Stimulated activated CD4-positive, alpha-beta T cell treated with anti-CD3 and anti-CD28 coated beads, Interleukin-2, amount 100 ng/mL, for 24 hours (primary cell): Measurements from ENCODE around the gene TOMM22.

Source experiments
- DNase-seq, 2 donors: peaks; one replicate each; pipeline ENCODE4 v3.0.0-alpha.2; 2020

TOMM22 gene

DNA sequence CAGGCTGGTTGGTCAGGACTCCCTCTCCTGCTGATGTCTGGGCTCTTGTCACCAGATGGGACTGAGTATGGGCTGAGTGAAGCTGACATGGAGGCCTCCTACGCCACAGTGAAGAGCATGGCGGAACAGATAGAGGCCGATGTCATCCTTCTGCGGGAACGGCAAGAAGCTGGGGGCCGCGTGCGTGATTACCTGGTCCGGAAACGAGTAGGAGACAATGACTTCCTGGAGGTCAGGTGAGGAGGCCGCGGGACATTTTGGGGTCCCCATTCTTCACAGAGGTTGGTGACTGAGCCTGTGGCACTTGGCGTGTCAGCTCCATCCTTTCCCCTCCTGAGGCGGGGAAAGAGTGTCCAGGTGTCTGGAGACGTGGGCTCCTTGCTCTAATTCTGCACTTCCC lies 34.1 kb downstream of the TOMM22 start:
- no peak for DNase-seq

DNA sequence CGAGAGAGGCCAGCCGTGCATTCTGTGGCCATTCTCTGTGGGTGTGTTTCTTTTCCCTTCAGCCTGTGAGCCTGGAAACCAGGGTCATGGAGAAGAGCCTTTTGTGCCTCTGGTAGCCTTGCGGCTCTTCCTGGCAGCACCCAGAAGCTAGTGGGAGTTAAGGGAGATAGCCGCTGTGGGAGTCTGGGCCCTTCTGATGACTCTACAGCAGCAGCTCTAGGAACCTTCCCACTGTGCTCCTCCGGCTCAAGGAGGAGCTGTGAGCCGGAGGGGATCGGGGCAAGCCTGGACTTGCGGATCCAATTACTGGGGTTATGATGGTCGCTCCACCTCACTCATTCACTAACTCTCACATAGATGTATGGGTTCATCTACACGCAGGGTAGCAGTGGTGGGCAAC lies 34.5 kb downstream of the TOMM22 start:
- no peak for DNase-seq

DNA sequence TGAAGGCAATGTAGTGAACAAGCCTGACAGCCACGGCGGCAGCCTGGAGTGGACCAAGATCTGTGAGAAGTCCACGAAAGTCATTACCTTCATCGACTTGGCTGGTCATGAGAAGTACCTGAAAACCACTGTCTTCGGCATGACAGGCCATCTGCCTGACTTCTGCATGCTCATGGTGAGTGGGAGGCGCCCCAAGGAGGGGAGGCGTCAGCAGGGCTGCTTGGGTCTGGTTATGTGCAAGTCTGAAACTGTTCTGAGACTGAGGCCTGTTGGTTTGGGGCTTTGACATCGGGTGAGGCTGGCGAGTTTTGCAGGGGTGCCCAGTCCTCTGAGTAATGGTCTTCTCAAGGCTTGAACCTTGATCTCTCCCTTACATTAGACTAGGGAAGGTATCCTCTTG lies 35.1 kb downstream of the TOMM22 start:
- DNase-seq = no peak

DNA sequence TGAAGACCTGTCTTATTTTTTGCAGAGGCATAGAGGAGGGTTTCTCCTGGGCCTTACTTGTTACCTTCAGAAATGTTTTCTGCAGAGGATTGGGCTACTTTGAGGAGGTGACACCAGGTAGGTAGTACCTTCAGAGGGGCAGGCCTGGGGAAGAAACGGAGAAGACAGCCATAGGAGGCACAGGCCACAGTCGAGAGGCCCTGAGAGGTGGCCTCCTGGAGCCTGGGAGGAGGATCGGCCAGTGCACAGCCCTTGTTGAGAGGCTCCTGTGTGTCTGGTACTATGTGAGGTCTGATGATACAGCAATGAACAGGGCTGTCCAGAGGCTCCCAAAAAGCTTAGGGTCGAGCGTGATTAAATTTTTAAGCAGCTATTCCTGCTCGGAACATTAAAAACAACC lies 35.5 kb downstream of the TOMM22 start:
- no peak for DNase-seq

DNA sequence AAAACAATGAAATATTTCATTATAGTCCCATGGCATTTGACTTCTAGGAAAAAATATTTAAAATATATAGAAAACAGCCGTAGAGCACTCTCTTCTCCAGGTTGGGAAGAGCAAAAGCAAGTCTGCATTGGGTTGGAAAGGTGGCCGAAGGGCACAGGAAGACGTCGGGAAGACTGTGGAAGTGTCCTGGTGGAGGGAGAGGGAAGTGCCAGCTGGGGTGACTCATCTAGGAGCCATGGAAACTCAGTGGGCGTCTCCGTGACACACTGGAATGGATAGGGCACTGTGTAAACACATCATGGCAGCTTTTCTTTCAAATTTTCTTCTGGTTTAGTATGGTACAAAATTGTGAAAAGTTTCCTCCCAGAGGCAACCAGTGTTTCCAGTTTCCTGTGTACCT lies 36.7 kb downstream of the TOMM22 start:
- no peak for DNase-seq

DNA sequence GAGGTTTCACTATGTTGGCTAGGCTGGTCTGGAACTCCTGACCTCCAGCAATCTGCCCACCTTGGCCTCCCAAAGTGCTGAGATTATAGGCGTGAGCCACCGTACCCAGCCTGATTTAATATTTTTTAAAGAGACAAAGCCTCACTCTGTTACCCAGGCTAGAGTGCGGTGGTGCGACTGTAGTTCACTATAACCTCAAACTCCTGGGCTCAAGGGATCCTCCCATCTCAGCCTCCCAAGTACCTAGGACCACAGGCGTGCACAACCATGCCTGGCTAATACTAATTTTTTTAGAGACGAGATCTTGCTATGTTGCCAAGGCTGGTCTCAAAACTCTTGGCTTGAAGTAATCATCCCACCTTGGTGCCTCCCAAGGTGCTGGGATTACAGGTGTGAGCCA lies 37.4 kb downstream of the TOMM22 start:
- DNase-seq = no peak

DNA sequence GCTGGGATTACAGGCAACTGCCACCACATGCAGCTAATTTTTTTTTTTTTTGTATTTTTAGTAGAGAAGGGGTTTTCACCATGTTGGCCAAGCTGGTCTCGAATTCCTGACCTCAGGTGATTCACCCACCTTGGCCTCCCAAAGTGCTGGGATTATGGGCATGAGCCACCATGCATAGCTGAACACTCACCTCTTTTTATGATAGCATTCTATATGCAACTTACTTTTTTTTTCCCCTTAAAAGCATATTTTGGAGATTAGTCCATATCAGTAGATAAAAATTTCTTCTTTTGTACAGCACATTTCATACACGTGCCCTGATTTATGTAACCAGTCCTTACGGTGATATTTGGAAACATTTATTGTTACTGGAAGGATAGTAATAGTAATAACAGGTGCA lies 38.6 kb downstream of the TOMM22 start:
- DNase-seq = no peak

DNA sequence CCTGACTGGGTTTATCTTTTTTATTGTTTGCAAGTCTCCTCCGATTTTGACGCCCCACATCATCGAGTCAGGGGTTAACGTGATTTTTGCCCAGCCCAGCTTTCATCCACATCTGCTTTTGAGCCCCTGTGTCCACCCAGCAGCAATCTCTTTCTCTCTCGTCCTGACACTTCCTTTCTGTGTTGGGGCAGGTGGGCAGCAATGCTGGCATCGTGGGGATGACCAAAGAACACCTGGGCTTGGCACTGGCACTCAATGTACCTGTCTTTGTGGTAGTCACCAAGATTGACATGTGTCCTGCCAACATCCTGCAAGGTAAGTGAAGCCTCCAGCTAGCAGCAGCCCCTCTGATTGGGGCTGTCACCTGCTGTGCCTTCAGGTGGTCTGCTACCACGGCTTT lies 39.8 kb downstream of the TOMM22 start:
- DNase-seq = no peak

DNA sequence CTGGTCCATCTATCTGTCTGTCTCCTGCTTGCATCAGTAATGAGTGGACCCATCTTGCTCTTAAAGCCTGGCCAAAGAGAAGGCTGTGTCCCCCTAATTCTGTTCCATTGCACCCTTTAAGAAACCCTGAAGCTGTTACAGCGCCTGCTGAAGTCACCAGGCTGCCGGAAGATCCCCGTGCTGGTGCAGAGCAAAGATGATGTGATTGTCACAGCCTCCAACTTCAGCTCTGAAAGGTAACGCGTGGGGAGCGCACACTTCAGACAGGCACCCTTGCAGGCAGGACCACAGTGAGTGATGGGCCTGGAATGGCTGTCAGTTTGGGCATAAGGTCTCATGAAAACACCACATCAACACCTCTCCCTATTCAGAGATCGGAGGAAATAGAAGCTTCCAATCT lies 42.4 kb downstream of the TOMM22 start:
- DNase-seq = no peak

DNA sequence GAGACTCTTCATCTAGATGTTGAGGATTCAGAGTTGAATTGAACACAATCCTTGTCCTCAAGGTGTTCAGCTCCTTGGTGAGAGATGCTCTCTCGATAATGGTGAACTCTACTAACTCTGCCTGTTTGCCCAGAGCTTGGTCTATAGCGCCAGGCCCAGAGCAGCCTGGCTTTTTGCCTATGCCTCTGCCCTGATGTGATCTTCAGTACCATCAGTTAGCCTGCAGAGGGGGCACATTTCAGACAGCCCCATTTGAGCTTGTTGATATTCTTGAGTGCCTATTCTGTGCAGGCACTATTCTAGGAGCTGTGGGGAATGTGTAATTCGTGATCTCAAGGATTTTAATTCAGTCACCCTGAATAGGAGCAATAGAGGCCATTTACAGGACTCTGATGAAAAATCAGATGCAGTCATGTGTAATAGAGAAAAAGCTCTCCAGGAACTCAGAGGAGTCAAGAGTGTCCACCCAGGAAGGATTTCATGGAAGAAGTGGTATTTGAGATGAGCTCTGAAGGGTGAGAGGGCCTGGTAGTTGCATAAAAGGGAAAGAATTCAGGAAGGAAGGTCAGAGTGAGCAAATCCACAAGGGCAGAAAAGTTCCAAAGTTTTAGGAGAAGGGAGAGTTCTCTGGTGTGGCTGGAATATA lies 43.3 kb downstream of the TOMM22 start:
- DNase-seq = no peak

DNA sequence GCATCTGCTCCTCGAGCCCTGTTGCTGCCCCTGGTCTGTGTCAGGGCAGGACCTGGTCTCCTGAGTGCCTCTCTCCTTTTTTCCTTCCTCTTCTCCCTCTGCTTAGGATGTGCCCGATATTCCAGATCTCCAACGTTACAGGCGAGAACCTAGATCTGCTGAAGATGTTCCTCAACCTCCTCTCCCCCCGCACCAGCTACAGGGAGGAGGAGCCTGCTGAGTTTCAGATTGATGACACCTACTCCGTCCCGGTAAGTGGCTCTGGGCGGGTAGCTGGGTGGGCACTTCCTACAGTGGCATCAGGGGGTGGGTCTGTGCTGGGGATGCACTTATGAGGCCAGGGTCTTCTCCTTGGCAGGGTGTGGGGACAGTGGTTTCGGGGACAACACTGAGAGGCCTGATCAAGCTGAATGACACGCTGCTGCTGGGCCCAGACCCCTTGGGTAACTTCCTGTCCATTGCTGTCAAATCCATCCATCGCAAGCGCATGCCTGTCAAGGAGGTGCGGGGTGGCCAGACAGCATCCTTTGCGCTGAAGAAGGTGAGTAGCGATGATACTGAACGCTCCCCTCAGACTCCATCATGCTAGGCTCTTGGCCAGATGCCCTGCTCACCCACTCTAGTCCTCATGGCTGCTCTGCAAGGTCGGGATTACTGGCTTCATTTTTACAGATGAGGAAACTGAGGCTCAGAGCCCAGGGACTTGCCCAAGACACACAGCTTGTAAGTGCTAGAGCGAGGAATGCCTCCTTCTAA lies 44.3 kb downstream of the TOMM22 start:
- no peak for DNase-seq

DNA sequence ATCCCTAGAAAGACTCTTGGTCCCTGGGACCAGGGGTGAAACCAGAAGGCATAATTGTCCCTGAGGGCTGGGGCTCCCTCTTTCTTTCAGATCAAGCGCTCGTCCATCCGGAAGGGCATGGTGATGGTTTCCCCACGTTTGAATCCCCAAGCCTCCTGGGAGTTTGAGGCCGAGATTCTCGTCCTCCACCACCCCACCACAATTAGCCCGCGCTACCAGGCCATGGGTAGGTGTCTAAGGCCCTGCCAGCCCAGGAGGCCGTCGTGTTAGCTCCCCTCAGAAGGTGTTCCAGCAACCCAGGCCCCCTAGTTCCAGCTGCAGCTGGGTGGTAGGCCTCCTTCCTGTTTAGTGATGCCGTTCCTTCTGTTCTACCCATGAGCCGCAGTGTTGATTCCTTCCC lies 45.4 kb downstream of the TOMM22 start:
- DNase-seq = no peak

DNA sequence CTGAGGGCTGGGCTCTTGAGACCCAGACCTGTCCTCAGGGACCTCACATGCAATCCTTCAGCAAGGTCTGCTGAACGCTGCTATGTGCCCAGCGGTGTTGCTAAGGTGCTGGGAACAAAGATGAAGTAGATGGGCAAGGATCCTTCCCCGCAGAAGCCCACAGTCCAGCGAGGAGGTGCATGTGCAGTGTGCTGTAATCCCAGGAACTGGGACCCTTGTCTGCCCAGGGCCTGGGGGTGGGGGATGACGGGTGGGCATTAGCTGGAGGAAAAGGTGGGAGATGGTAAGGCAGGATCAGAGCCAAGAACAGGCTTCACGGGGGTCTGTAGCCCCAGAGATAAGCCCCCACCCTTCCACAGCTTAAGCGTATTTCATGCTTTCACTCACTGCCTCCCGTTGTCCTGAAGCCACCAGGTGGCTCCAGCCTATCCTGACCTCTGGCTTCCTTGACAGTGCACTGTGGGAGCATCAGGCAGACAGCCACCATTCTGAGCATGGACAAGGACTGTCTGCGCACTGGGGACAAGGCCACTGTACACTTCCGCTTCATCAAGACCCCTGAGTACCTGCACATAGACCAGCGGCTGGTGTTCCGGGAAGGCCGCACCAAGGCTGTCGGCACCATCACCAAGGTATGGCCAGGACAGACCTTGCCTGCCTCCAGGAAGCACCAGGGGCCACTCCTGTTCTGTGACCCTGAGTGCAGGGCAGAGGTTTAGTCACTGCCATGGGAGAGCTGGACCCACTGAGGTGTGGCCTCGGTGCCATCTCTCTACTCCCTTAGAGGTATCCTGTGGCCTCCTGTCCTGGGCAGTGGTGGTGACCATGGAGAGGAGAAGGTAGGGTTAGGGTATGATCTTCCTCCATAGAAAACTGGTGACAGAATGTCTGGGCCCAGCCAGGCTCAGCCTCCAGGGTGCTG lies 46.0 kb downstream of the TOMM22 start:
- no peak for DNase-seq

DNA sequence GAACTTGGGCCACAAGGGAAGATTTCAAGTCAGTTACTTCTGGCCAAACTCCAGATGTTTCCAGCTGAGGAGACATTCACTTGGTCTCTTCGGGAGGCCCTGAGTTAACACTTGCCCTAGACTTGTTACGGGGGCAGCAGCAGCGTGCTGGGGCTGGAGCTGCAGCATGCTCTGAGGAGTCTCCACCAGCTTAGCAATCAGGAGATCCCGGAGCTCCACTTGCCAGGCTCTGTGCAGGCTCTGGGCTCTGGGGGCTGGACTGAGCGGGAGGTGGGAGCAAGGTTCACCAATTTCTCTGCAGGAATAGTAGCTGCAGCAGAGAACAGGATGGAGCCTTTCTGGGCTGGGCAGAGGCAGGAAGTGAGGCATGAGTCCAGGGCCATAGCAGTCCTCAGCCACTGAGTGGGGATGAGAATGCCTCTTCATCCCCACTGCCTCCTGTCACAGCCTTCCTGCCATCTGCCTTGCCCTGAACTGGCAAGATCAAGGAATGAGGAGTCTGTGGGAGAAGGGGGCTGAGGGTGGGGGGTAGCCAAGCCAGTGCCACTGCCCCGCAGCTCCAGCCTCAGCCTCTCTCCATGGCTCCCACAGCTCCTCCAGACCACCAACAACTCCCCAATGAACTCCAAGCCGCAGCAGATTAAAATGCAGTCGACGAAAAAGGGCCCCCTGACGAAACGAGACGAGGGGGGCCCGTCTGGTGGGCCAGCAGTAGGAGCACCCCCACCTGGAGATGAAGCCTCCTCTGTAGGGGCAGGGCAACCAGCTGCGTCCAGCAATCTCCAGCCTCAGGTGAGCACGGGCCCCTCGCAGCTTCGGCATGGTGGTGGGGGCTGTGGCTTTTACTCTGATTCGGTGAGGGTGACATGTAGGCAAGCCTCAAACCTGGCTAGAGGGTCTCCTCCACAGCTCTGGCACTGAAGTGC lies 47.4 kb downstream of the TOMM22 start:
- DNase-seq = no peak

DNA sequence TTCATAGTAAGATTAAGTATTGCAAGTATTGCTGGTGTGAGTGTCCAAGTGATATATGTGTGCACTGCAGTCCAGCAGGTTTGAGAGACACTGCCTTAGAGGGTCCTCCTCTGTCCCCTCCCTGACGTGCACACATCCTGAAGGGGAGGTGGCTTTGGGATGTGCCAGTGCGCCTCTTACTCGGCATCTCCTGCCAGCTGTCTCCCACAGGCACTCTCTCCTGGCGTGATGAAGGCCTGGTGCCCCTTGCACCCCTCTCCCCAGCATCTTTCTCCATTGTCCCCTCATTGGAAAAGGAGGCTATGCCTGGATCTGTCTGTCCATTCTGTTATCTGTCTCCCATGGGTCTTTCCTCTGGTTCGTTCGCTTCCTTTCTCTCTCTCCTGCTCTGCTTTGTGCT lies 48.2 kb downstream of the TOMM22 start:
- no peak for DNase-seq

DNA sequence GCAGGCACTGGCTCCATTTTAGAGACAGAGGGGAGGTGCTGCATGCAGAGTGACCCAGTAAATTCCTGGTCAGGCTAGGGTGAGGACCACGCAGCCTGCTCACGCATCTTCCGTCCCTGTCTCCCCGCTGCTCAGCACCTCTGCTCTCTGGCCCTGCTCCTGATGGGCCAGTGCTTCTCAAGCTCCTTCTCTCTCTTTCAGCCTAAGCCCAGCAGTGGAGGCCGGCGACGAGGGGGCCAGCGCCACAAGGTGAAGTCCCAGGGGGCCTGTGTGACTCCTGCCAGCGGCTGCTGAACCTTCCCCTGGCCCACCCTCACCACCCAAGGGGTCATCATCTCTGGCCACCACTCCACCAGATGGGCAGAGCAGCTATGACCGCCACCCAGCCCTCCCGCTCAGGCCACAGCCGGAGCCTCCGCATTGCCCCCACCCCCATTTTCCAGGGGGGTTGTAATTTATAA lies 48.7 kb downstream of the TOMM22 start:
- no peak for DNase-seq

DNA sequence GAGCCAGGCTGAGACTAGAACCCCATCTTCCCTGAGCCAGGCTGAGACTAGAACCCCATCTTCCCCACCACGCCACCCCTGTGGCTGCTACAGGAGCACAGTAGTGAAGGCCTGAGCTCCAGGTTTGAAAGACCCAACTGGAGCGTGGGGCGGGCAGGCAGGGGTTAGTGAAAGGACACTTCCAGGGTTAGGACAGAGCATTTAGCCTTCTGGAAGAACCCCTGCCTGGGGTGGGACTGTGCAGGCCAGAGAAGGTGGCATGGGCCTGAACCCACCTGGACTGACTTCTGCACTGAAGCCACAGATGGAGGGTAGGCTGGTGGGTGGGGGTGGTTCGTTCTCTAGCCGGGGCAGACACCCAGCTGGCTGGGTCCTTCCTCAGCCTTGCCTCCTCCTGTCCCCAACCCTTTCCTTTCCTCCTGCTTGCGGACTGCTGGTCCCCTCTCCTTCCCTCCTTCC lies 50.0 kb downstream of the TOMM22 start:
- no peak for DNase-seq

DNA sequence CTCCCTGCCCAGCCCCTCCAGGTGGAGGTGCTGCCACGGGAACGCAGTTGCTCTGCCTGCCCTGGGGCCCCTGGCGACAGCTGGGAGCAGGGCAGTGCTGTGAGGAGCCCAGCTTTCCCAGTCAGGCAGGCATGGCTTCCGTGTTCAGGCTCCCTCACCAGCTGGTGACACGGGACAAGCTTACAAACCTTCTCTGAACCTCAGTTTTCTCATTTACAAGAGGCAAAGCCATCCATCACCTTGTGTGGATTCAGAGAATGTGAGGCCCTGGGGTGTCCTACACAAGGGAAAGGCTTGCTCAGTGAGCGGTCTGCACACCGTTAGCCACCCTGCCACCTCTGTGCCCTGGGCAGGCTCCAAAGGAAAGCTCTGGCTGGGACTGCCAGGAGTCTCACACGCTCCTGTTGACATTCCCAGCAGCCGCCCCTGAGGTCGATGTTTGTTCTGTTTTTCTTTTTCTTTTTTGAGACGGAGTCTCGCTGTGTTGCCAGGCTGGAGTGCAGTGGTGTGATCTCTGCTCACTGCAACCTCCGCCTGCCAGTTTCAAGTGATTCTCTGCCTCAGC lies 50.6 kb downstream of the TOMM22 start:
- no peak for DNase-seq

DNA sequence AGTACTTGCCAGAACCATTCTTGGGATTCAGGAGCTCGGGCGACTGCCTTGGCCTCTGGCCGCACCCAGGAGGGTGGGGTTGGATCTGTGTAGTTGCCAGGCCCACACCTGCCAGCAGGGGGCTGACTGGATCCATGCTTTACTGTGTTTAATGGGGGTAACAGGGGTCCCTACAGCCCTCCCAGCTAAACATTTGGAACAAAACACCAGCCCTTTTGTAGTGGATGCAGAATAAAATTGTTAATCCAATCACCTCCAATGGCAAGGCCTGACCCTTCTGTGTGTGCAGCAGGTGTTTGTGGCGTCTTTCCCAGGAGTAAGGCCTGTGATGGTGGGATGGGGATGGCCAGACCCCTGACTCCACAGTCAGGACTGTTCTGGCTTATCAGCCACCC lies 51.6 kb downstream of the TOMM22 start:
- peak; percentile 64 for DNase-seq

DNA sequence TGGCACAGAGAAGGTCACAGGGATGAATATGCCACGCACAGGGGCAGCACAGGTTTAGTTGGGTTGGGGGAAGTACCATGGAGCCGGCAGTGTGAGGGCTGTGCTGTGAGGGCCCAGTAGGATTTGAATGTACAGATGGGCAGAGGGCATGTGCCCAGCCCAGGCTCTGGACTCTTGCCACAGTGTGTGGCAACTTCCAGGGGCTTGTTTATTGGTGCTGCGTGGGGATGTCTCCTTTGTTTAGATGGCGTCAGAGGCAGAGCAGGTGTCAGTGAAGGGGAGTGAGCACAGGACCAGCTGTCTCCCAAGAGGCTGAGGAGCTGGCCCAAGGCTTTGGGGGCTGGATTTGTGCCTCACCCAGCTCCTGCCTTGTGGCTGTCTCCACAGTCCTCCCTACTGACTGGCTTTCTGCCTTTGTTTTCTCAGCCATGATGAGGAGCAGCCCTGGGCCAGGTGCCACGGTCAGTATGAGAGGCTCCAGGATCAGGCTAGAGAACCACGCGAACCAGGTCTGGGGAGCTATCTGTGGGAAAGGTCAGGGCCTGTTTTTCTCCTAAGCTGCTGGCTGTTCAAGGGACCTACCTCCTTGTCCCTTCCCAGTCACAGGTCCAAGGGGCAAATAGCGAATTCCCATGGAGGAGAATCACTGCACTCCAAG lies 52.1 kb downstream of the TOMM22 start:
- DNase-seq = no peak

DNA sequence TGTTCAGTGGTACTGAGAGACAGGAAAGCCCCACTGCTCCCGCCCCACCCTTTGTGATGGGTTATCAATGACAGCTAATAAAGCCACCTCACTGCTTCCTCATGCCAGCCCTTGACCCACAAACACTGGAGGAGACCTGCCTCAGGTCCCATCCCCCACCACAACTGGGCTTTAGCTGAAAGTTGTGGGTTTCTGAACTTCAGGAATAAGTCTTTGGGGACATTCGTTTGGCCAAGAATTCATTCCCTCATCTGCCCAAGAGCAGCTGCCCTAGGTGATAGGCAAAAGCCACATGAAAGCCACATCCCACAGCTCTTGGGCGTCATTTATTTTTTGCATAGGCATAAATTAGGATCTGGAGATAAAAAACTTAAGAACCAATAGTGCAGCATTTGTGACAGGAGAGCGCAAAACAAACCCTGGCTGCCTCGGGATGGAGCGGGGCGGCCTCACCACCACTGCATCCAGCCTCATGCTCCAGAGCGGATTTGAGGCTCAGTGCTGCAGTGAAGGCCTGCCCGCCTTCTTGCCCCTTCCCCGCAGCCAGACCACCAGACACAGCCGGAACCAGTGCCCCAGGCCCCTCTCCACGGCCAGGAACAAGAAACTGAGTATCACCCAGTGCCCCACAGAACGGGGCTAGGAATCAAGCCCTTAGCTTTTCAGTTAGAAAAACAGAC lies 52.8 kb downstream of the TOMM22 start:
- DNase-seq = no peak
